OCI-LY3 (cell line): ENCODE measurements around the gene ITPA.

Experiments used
- H2AFZ ChIP-seq: fragments of 200-600, 300-600 bp; shearing (Covaris generic); 2 replicates; pipeline ENCODE4 v1.6.0; 2014; ENCODE audit warnings: antibody characterized with exemption, low read depth, low read length
- H3K27ac ChIP-seq: fragments of 200-600, 300-600 bp; sonication (generic); 2 replicates; pipeline ENCODE4 v1.5.1; 2014; ENCODE audit warnings: mild to moderate bottlenecking, low read length, moderate library complexity, mixed read lengths
- H3K27me3 ChIP-seq: fragments of 200-600, 300-600 bp; sonication (generic); 2 replicates; pipeline ENCODE4 v1.6.1; 2014; ENCODE audit warnings: low read depth, low read length, mixed read lengths
- H3K36me3 ChIP-seq: fragments of 200-600, 300-600 bp; sonication (generic); replicated peaks from 2 replicates; pipeline ENCODE3; 2014; ENCODE audit warnings: low read depth, low read length, mixed read lengths
- H3K4me1 ChIP-seq: fragments of 300-600, 200-600 bp; sonication (generic); 2 replicates; pipeline ENCODE4 v1.6.1; 2014; ENCODE audit warnings: low read length, mixed read lengths
- H3K4me2 ChIP-seq: fragments of 200-600, 300-600 bp; sonication (generic); 2 replicates; pipeline ENCODE4 v1.6.1; 2014; ENCODE audit warnings: low read length, mixed read lengths
- H3K4me3 ChIP-seq: fragments of 300-600, 200-600 bp; sonication (generic); 2 replicates; pipeline ENCODE4 v1.5.1; 2014; ENCODE audit warnings: antibody characterized with exemption, mild to moderate bottlenecking, low read length, moderate library complexity
- H3K79me2 ChIP-seq: fragments of 300-600, 200-600 bp; shearing (Covaris generic); 2 replicates; pipeline ENCODE4 v1.6.1; 2014; ENCODE audit warnings: mild to moderate bottlenecking, low read length, mixed read lengths
- H3K9ac ChIP-seq: fragments of 300-600, 200-600 bp; shearing (Covaris generic); 2 replicates; pipeline ENCODE4 v1.6.0; 2014; ENCODE audit warnings: mild to moderate bottlenecking, low read length, moderate library complexity
- H3K9me3 ChIP-seq: fragments of 200-600, 300-600 bp; shearing (Covaris generic); 2 replicates; pipeline ENCODE4 v1.6.1; 2014; ENCODE audit warnings: low read length, mixed read lengths; ENCODE audit not compliant: insufficient read depth
- H4K20me1 ChIP-seq: fragments of 200-600, 300-600 bp; sonication (generic); 2 replicates; pipeline ENCODE4 v1.6.1; 2016; ENCODE audit warnings: low read length, mixed read lengths; ENCODE audit not compliant: insufficient read depth
- EZH2phosphoT487 ChIP-seq: fragments of 200-600 bp; shearing (Covaris generic); IDR thresholded peaks from 2 replicates; pipeline ENCODE4 v1.6.1; 2018; ENCODE audit warnings: antibody characterized with exemption, mixed run types, low read depth
- TF ChIP-seq, protein P1 (sequence below): fragments of 200-600, 300-600 bp; sonication (generic); IDR thresholded peaks from 2 replicates; pipeline ENCODE4 v1.5.1; 2014; ENCODE audit warnings: antibody characterized with exemption, low read length, low read depth

Gene ITPA

DNA sequence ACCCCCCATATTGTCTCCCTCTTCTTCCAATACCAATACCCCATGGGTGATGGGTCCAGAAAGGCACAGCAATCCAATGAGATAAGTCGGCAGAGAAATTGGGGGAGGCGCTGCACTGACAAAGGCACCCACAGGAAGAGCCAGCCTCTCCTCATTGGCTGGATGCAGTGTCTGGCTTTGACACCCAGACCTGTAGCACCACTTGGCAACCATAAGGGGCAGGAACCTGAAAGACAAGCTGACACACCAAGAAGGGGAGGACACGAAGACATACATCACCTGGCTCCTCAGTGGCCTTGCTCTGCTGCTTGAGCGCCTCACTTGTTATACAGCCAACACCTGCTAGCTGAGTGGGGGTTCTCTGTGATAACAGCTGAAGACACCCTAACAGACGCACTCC, 49.1 kb downstream of the ITPA start:
- no peak overlapping the region for H3K27ac ChIP-seq
- H3K4me1 ChIP-seq = no peaks in the 10 kb centered on the region
- no peaks in the 10 kb centered on the region for H3K36me3 ChIP-seq
- TF ChIP-seq, protein P1, sequence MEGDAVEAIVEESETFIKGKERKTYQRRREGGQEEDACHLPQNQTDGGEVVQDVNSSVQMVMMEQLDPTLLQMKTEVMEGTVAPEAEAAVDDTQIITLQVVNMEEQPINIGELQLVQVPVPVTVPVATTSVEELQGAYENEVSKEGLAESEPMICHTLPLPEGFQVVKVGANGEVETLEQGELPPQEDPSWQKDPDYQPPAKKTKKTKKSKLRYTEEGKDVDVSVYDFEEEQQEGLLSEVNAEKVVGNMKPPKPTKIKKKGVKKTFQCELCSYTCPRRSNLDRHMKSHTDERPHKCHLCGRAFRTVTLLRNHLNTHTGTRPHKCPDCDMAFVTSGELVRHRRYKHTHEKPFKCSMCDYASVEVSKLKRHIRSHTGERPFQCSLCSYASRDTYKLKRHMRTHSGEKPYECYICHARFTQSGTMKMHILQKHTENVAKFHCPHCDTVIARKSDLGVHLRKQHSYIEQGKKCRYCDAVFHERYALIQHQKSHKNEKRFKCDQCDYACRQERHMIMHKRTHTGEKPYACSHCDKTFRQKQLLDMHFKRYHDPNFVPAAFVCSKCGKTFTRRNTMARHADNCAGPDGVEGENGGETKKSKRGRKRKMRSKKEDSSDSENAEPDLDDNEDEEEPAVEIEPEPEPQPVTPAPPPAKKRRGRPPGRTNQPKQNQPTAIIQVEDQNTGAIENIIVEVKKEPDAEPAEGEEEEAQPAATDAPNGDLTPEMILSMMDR = no peak
- no peak for TF ChIP-seq EZH2phosphoT487
- H4K20me1 ChIP-seq = no peaks in the 10 kb centered on the region
- no peak overlapping the region for H3K4me3 ChIP-seq
- no peaks in the 10 kb centered on the region for H3K27me3 ChIP-seq
- H3K4me2 ChIP-seq = no peak overlapping the region
- no peak overlapping the region for H2AFZ ChIP-seq
- no peaks in the 10 kb centered on the region for H3K9me3 ChIP-seq
- H3K9ac ChIP-seq = no peak overlapping the region
- no peaks in the 10 kb centered on the region for H3K79me2 ChIP-seq

- no peaks in the 10 kb centered on the region for H3K36me3 ChIP-seq
- H3K27ac ChIP-seq = no peak overlapping the region
- H4K20me1 ChIP-seq = no peaks in the 10 kb centered on the region
- no peak for TF ChIP-seq EZH2phosphoT487
- TF ChIP-seq, protein P1 = no peak
- H3K9ac ChIP-seq = no peak overlapping the region
- H3K27me3 ChIP-seq = no peaks in the 10 kb centered on the region
- no peaks in the 10 kb centered on the region for H3K9me3 ChIP-seq
- H3K79me2 ChIP-seq = no peaks in the 10 kb centered on the region
- H2AFZ ChIP-seq = no peak overlapping the region
- H3K4me1 ChIP-seq = no peaks in the 10 kb centered on the region
- no peak overlapping the region for H3K4me3 ChIP-seq
- no peak overlapping the region for H3K4me2 ChIP-seq
These were observed 53.3 kb downstream of the ITPA start for GRCh38 chr20:3262566-3262965.

DNA sequence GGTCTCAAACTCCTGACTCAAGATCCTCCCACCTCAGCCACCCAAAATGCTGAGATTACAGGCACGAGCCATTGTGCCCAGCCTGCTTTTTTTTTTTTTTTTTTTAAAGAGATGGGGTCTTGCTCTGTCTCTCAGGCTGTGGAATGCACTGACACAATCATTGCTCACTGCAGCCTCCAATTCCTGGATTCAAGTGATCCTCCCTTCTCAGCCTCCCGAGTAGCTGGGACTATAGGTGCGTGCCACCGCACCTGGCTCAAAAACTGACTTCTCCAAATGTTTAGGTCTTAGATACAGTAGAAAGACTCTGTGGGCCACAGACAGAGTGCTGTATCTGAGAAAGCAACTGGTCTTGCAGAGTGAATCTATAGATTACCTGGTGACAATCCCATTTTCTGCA, 60.8 kb downstream of the ITPA start:
- no peaks in the 10 kb centered on the region for H4K20me1 ChIP-seq
- no peaks in the 10 kb centered on the region for H3K9me3 ChIP-seq
- no peak overlapping the region for H2AFZ ChIP-seq
- H3K4me3 ChIP-seq = no peak overlapping the region
- H3K27ac ChIP-seq = no peak overlapping the region
- H3K79me2 ChIP-seq = no peaks in the 10 kb centered on the region
- H3K27me3 ChIP-seq = no peaks in the 10 kb centered on the region
- H3K9ac ChIP-seq = no peak overlapping the region
- H3K36me3 ChIP-seq = no peaks in the 10 kb centered on the region
- H3K4me1 ChIP-seq = no peaks in the 10 kb centered on the region
- H3K4me2 ChIP-seq = no peak overlapping the region
- TF ChIP-seq, protein P1 = no peak
- no peak for TF ChIP-seq EZH2phosphoT487

DNA sequence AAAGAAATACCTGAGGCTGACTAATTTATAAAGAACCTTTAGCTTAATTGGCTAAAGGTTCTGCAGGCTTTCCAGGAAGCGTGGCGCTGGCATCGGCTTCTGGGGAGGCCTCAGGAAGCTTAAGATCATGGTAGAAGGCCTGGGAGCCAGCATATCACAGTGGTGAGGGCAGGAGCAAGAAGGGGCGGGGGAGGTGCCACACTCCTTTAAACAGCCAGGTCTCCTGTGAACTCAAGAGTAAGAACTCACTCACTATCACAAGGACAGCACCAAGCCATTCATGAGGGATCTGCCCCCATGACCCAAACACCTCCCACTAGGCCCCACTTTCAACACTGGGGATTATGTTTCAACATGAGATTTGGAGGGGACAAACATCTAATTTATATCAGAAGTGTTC, 64.1 kb downstream of the ITPA start:
- H4K20me1 ChIP-seq = no peaks in the 10 kb centered on the region
- H2AFZ ChIP-seq = no peak overlapping the region
- no peak overlapping the region for H3K9ac ChIP-seq
- H3K36me3 ChIP-seq = no peaks in the 10 kb centered on the region
- H3K9me3 ChIP-seq = no peaks in the 10 kb centered on the region
- no peak overlapping the region for H3K4me3 ChIP-seq
- H3K27ac ChIP-seq = no peak overlapping the region
- no peaks in the 10 kb centered on the region for H3K27me3 ChIP-seq
- no peak overlapping the region for H3K4me2 ChIP-seq
- no peaks in the 10 kb centered on the region for H3K79me2 ChIP-seq
- peaks cover 28% of the 10 kb centered on the region for H3K4me1 ChIP-seq
- TF ChIP-seq EZH2phosphoT487 = no peak
- TF ChIP-seq, protein P1 = no peak
